ENCODE results near the gene EVPL.
"Not testable (repeated sequence)": the region's sequence is repeated elsewhere in the genome, so short reads cannot be mapped to it uniquely, and the experiment has no call there.

The EVPL gene

GRCh38 chr17:76050538-76051467, 23.7 kb upstream of the EVPL start:
- no peaks in the 10 kb centered on the region for H3K27me3 Mint-ChIP-seq
- H3K9me3 Mint-ChIP-seq, result no peaks in the 10 kb centered on the region
- H3K36me3 Mint-ChIP-seq, result peaks cover 15% of the 10 kb centered on the region
- peaks cover 35% of the 10 kb centered on the region for H3K4me1 Mint-ChIP-seq
- no peak overlapping the region for H3K4me3 Mint-ChIP-seq
- peak overlapping the region; percentile 2 for H3K27ac Mint-ChIP-seq

- Mint-ChIP-seq H3K36me3 (peaks cover 17% of the 10 kb centered on the region), H3K4me1 (peaks cover 35% of the 10 kb centered on the region), H3K4me3 (no peak overlapping the region), H3K27me3 (no peaks in the 10 kb centered on the region), H3K27ac (peak overlapping the region; percentile 2), H3K9me3 (no peaks in the 10 kb centered on the region)
Measured at GRCh38 chr17:76049836-76050537, 22.9 kb upstream of the EVPL start.

DNA sequence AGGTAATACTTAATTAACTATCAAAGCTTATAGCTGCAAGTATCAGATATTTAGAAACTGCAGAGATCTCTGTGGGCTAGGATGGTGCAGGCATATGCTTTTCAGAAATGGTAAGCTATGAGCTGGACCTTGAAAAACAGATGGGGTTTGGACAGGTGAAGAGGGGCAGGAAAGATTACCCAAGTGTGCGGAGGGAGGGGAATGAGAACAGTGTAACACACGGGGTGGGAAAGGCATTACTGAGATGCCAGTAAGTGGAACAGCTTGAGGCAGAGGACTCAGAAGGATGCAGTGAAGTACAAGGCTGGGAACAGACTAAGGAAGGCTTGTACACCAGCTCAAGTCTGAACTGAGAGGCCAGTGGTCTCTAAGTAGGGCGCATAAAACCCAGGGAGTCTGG, 22.1 kb upstream of the EVPL start:
- no peak overlapping the region for H3K4me3 Mint-ChIP-seq

DNA sequence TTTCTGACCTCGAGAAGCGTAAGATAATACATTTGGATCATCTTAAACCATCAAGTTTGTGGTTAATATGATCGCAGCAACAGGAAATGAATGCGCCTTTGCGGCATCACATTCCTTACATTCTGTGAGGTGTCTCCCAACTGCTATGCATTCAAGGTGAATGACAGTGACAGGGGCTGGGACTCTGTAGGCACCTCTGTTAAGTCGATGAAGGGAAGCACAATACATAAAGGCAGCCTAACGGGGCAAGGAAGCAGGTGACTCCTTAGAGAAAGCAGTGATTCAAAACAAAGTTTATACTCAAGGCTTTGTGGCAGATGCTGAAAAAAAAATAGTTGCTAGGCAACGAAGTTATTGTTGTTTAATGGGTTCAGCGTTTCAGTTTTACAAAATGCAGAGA, 21.6 kb upstream of the EVPL start:
- H3K27ac Mint-ChIP-seq, result no peak overlapping the region
- peaks cover 31% of the 10 kb centered on the region for H3K4me1 Mint-ChIP-seq
- H3K9me3 Mint-ChIP-seq, result no peaks in the 10 kb centered on the region
- no peaks in the 10 kb centered on the region for H3K27me3 Mint-ChIP-seq
- H3K36me3 Mint-ChIP-seq, result peaks cover 17% of the 10 kb centered on the region
- no peak overlapping the region for H3K4me3 Mint-ChIP-seq

More for the DNA sequence above, 22.1 kb upstream of the EVPL start:
- Mint-ChIP-seq H3K27ac (peak overlapping the region; percentile 79), H3K27me3 (no peaks in the 10 kb centered on the region), H3K4me1 (peaks cover 35% of the 10 kb centered on the region), H3K36me3 (peaks cover 17% of the 10 kb centered on the region), H3K9me3 (no peaks in the 10 kb centered on the region)

DNA sequence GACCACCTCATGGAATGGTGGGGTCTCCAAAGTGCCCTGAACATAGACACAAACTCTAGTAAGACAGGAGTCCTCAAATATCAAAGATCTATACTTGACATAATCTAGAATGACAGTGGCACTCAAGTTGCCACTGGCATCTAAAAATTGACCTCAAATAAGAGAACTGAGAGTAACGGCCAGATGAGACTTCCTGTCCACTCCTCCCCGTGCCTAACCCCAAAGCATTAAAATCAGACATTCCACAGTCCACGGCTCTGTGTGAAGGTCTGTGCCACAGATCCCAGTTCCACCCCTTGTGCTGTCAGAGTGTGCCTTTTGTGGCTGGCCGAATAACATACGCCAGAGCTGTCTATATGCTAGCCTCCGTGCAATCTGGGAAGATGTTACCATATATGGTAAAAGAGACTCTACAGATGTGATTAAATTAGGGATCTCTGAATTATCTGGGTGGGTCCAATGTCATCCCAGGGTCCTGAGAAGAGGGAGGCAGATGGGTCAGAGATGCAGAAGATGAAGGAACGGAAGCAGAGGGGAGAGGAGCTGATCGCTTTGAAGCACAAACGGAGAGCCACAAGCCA, 21.0 kb upstream of the EVPL start:
- Mint-ChIP-seq H3K27me3 (no peaks in the 10 kb centered on the region), H3K36me3 (peaks cover 17% of the 10 kb centered on the region), H3K9me3 (no peaks in the 10 kb centered on the region), H3K27ac (peak overlapping the region; percentile 26), H3K4me3 (no peak overlapping the region), H3K4me1 (peaks cover 25% of the 10 kb centered on the region)

DNA sequence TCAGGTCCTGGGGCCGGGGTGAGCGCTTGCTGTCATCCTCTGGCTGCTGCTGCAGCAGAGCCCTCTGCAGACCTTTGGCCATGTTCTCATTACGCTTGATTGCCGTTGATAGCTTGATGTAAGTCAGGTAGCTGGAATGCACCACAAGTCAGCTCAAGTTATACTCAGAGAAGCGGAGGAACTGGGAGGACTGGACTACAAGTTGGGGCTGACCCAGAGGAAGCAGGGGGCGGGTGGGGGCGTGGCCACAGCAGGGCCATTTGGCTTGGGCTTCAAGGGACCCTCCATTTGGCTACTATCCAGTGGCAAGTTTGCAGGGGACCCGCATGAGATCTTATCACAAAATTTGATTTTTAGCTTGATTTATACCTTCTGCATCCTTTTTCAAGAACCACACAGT, 19.0 kb upstream of the EVPL start:
- peaks cover 18% of the 10 kb centered on the region for H3K36me3 Mint-ChIP-seq

DNA sequence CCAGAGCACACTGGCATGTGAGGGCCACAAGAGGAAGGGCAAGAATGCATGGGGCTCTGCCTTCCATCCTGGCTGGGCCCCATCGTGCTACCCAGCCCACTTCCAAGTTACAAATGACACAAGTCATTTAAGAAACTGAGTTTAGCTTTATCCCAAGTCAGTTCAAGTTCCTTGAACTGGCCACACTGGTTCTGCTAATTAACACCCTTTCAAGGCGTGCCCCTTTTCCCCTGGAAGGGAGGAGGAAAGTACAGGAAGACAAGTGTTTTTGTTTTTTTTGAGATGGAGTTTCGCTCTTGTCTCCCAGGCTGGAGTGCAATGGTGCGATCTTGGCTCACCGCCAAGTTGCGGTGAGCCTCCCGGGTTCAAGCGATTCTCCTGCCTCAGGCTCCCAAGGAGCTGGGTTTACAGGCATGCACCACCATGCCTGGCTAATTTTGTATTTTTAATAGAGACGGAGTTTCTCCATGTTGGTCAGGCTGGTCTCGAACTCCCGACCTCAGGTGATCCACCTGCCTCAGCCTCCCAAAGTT, 17.4 kb upstream of the EVPL start:
- H3K9me3 Mint-ChIP-seq, H3K27ac Mint-ChIP-seq, H3K27me3 Mint-ChIP-seq, H3K4me3 Mint-ChIP-seq: not testable (repeated sequence)
- H3K4me1 Mint-ChIP-seq, result peaks cover 14% of the 10 kb centered on the region
- H3K36me3 Mint-ChIP-seq, result peaks cover 14% of the 10 kb centered on the region

More for the DNA sequence above, 19.0 kb upstream of the EVPL start:
- Mint-ChIP-seq H3K9me3 (no peaks in the 10 kb centered on the region), H3K4me3 (no peak overlapping the region), H3K4me1 (peaks cover 23% of the 10 kb centered on the region), H3K27ac (peak overlapping the region; percentile 23), H3K27me3 (no peaks in the 10 kb centered on the region)

GRCh38 chr17:76042868-76043267, 15.8 kb upstream of the EVPL start:
- not testable (repeated sequence) for H3K27me3 Mint-ChIP-seq, H3K36me3 Mint-ChIP-seq

GRCh38 chr17:76040376-76040775, 13.3 kb upstream of the EVPL start:
- H3K9me3 Mint-ChIP-seq, result no peaks in the 10 kb centered on the region
- peaks cover 6% of the 10 kb centered on the region for H3K36me3 Mint-ChIP-seq

More at GRCh38 chr17:76042868-76043267, 15.8 kb upstream of the EVPL start:
- H3K4me1 Mint-ChIP-seq, H3K9me3 Mint-ChIP-seq, H3K4me3 Mint-ChIP-seq, H3K27ac Mint-ChIP-seq: not testable (repeated sequence)

DNA sequence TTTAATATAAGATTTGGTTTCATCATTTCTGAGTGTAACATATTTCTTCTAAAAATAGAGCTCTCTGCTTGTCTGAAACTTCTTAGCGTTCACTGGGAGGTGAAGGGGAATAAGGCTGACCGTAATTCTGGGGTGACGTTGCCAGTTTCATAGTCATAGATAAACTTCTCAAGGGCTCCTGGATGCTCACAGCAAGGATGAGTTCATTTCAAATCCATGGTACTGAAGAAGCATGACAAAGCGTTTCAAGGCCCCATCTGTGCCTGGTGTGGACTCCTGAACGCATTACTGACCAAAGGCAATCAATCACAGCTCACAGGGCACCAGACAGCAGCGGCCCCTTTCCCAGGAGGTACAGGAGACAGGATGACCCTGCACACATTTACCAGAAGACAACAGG, 12.0 kb upstream of the EVPL start:
- H3K36me3 Mint-ChIP-seq, result peaks cover 6% of the 10 kb centered on the region

More at GRCh38 chr17:76040376-76040775, 13.3 kb upstream of the EVPL start:
- no peak overlapping the region for H3K4me3 Mint-ChIP-seq
- H3K4me1 Mint-ChIP-seq, result peaks cover 6% of the 10 kb centered on the region
- H3K27me3 Mint-ChIP-seq, result no peaks in the 10 kb centered on the region
- no peak overlapping the region for H3K27ac Mint-ChIP-seq

GRCh38 chr17:76038050-76038449, 10.9 kb upstream of the EVPL start:
- Mint-ChIP-seq H3K27ac (peak overlapping the region; percentile 89), H3K36me3 (peaks cover 6% of the 10 kb centered on the region), H3K4me1 (peaks cover 12% of the 10 kb centered on the region), H3K9me3 (no peaks in the 10 kb centered on the region), H3K27me3 (no peaks in the 10 kb centered on the region), H3K4me3 (no peak overlapping the region)

More for the DNA sequence above, 12.0 kb upstream of the EVPL start:
- Mint-ChIP-seq H3K9me3 (no peaks in the 10 kb centered on the region), H3K27me3 (no peaks in the 10 kb centered on the region), H3K4me3 (no peak overlapping the region), H3K27ac (peak overlapping the region; percentile 65), H3K4me1 (peaks cover 12% of the 10 kb centered on the region)

- Mint-ChIP-seq H3K27ac (peak overlapping the region; percentile 62), H3K27me3 (no peaks in the 10 kb centered on the region), H3K4me1 (peaks cover 12% of the 10 kb centered on the region), H3K36me3 (peaks cover 6% of the 10 kb centered on the region), H3K9me3 (no peaks in the 10 kb centered on the region), H3K4me3 (no peak overlapping the region)
Measured at GRCh38 chr17:76036497-76037261, 9.6 kb upstream of the EVPL start.

- peaks cover 2% of the 10 kb centered on the region for H3K36me3 Mint-ChIP-seq
- H3K9me3 Mint-ChIP-seq, result no peaks in the 10 kb centered on the region
- no peak overlapping the region for H3K4me3 Mint-ChIP-seq
- peaks cover 15% of the 10 kb centered on the region for H3K4me1 Mint-ChIP-seq
- H3K27me3 Mint-ChIP-seq, result no peaks in the 10 kb centered on the region
- H3K27ac Mint-ChIP-seq, result no peak overlapping the region
Measured at GRCh38 chr17:76034428-76035350, 7.6 kb upstream of the EVPL start.

- Mint-ChIP-seq H3K27me3 (no peaks in the 10 kb centered on the region), H3K4me1 (peaks cover 29% of the 10 kb centered on the region), H3K4me3 (no peak overlapping the region), H3K27ac (no peak overlapping the region), H3K9me3 (no peaks in the 10 kb centered on the region), H3K36me3 (no peaks in the 10 kb centered on the region)
Measured at GRCh38 chr17:76033139-76033538, 6.0 kb upstream of the EVPL start.

Data from activated naive CD4-positive, alpha-beta T cell treated with anti-CD3 and anti-CD28 coated beads, Interleukin-2, amount 50 U/mL, for 24 hours (primary cell).